GM19043 (cell line): ENCODE results near the gene ARMH3.

Experiments used
- ATAC-seq: cut with Tn5 transposase; IDR thresholded peaks from one replicate; pipeline ENCODE4 v1.9.1; 2021; ENCODE audit warnings: low read depth; ENCODE audit not compliant: unreplicated experiment

ARMH3 gene

DNA sequence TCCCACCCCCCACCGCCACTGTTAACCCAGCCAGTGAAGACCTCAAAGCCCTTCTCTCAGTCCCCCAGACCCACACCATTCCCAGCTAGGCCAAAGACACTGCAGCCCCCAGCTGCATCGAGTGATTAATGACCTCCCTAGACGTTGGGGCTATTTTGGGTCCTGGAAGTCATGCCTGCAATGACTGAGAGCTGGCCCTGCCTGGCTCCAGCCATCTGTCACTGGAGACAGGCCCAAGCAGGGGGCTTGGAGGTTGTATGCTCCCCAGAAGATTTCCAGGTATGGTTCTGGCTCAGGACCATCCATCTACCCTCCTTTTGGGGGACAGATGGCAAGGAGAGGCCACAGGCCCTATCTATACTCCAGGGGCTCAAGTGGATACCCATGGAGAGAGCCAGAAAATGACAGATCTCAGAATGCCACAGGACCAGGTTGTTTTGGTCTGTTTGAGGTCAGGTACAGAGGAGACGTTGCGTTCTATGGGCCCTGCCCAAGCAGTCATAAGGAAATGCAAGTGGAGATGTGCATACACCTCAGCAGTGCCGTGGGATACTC is 217.5 kb downstream of the ARMH3 start:
- no peak for ATAC-seq

DNA sequence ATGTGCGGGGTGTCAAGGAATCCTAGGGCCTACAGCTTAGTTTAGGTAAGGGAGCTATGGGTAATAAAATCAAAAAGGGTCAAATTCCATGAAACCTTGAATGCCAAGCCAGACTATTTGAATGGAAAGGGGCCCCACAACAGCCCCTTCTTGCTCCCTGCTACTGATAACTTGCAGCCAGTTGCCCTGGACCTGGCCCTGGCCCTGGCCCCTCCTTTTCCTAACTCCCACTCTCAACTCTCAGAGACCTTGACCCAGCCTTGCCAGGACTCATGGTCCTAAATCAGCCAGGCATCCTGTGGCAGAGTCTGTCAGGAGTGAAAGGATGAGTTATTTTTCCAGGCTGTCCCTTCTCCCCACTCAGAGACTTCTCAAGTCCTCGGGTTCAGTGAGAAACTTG is 218.2 kb downstream of the ARMH3 start:
- no peak for ATAC-seq

DNA sequence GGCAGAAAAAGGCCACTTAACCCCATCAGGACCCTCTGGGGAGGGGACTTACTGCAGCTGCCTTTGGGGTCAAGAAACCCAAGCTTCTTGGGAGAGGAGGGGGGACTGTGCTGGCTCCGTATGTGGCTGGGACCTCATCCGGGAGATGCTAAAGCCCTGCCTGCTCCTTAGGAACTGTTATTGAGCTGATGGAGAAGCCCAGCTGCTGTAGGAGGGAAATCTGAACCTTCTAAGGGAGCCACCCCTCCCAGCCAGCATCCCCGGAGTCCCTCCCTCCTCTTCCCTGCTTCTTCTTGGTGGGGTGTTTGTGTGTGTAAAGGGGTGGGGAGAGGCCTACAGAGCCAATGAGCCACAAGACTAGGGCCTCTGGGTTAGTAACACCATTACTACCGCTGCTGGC is 220.6 kb downstream of the ARMH3 start:
- ATAC-seq: no peak

DNA sequence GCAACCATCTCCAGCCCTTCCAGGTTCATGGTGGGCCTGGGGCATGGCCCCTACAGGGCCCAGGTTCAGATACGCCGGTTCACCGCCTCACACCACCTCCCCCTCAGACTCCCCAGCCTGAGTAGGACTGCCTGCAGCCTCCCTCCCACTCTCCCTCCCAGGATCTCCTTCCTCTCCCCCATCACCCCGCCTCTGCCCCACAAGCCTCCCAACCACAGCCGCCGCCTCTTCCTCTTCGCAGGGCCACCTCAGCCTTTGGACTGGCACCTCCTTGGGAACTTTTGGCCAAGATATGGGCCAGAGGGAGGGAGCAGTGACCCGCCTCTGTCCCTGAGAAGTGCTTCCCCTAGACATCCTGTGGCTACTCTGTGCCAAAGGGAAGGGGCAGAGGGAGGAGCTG is 221.6 kb downstream of the ARMH3 start:
- no peak for ATAC-seq

DNA sequence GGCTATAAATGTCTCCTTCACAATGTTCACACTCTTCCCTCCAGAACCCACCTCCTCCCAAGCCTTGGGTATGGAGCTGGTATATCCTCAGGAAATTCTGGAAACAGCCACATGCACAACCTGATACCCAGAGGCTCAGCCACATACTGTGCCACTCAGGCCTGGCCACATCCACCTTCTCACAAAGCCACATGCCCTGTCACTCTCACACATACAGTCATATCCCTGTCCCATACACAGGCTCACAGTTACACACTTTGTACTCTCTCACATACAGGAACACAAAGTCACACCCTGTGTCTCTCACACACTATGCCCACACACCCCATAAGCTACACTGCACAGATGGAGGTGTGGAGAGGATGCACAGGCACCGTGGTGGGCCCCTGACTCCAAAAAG is 222.5 kb downstream of the ARMH3 start:
- ATAC-seq: no peak

DNA sequence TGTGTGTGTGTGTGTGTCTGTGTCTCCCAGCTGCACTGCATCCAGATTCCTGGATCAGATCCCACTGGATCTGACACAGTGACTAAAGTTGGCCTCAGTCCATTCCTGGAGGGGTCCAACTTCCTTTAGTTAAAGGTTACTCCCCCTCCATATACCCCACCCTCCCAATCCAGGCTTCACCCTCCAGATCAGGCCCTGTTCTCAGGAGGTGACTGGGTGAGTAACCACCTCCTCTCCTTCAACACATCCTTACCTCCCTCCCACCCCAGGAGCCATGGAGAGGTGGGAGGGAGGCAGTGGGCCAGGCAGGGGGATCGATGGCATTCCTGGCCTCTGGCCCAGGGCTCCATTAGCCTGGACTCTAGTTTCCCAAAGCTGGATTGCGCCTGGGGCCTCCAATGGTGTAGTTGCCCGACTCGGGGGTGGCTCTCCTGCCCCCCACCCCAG is 223.6 kb downstream of the ARMH3 start:
- ATAC-seq: no peak

DNA sequence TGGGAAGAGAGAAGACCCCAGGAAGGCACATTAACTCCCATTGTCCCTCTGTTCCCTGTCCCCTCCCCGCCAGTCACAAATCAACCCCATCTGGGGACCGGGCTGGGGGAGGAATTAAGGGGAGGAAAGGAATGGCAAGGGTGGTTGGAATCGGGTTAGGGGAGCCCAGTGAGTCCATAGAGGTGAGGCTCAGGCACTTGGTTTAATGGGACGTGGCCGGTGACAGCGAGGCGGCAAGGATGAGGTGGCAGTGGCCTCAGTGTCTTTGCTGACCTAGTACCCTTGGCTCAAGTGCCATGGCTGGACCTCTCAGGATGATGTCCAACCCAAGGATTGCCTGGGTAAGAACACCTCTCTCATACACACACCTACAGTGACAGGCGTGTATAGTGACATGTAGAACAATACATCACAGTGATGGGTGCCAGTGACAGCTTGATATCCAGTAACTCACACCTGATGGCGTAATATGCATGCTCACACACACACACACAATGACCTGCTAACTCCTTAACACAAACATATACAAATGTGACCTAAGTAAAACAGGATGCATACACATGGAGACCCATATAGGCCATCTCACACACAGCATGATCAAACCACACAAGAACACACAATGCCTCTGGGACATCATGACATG is 224.7 kb downstream of the ARMH3 start:
- ATAC-seq: no peak

DNA sequence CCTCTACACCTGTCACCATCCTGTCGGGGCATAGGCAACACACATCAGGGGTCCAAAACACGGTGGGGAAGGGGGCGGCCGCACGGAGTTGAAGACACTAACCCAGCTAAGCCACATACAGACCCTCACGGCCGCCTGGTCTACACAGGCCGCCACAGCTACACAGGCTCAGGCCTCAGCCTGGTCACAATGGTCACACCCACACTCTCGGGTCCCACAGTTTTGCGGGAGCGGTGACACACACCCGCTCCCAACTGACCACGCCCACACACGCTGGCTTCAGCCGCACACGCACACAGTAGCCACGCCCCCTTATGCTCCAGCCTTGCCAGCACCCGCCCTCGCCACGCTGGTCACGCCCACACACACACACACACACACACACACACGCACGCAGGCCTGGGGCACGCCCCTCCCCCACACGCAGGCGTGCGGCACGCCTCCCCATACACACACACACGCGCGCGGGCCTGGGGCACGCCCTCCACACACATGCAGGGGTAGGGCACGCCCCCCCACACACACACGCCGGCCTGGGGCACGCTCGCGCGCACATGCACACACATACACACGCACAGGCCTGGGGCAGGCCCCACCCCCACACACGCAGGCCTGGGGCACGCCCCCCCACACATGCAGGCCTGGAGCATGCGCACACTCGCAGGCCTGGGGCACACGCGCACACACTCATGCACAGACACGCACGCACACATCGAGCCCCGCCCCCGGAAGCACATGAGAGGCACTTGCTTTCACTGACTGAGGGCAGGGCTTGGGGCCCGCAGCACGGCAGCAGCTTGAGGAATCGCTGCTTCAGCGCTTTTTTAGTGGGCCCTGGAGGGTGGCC is 225.4 kb downstream of the ARMH3 start:
- peak; percentile 47 for ATAC-seq

DNA sequence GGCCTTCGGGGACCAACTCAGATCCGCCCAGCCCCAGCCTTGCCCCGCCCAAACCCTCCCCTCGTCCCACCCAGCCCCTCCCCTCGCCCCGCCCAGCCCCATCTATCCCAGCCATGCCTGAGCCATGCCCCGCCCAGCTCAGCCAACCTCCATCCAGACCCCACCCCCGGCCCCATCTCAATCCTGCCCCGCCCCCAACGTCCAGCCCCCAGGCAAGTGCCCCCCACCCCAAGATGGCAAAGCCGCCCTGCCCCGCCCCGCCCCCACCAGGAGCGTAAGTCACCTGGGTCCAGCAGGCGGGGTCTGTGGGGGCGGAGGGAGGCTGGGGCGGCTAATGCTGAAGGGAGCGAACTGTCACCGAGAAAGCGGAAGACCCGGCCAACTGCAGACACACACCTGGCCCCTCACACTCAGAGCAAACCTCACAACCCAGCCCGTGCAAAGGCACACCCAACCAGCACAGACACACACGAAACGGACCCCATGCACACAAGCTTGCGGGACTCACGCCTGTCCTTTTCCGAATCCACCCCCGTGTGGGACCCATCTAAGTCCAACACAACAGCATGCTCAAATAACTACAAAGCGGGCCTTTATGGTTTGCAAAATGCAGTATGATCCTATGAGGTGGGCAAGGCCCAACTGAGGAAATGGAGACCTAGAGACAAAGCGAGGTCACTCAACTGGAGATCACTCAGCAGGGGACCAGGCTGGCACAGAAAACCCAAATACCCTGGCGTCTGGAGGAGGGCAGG is 226.2 kb downstream of the ARMH3 start:
- ATAC-seq: peak; percentile 27

DNA sequence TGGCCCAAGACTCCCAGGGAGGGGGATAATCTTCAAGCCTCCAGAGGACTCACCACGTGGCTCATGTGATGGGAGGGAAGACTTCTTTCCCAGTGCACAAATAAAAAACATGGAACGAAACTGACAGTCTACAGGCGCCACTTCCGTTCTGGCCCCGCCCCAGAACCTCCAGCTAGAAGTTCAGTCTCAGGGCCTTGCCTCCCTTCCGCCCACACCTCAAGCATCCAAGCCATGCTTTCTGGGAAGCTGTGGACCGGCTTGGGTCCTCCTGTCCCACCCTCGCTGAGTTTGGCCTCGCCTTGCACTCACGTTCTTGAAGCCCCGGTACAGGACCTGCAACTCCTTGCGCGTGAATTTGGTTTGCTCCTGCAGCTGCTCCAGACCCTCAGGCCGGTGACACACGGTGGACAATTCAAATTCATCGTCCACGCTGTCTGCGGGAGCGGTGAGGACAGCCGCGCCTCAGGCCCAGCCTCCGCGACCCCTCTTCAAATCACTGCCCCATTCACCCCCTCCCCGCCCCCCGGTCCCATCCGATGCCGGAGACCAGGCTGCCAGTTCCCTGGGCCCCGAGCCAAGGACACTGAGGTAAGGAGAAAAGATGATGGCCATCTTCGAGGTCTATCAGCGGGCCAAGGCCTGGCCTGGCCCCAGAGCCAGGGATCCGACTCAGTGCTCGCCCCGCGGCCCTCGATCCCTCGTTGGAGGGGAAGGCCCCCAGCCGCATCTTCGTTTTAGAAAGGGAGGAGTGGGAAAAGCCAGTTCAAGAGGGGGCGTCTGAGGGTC is 227.0 kb downstream of the ARMH3 start:
- no peak for ATAC-seq

DNA sequence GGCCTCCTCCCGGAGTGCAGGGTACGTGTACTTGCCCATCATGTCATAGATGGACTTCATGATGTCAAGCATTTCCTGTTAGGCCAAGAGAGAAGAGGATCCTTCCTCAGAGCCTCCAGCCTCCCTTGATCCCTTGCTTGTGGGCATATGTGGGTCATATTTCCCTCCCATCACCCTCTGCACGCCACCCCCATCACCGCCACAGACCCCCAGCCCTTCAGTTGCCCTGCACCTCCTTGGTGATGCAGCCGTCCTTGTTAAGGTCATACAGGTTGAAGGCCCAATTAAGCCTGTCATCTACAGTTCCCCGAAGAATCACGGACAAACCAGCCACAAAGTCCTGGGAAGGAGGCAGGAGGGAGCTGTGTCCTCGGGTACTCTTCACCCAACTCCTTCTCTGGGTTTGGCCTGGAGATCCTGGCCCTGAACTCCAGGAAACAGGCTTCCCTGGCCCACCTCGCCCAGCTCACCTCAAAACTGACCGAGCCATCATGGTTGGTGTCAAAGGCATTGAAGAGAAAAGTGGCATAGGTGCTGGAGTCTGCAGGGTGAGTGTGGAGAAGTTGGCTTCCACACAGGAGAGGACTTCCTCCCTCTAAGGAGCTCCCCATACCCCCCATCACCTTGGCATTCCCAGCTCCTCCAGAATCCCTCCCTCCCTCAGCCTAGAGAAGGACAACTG is 227.9 kb downstream of the ARMH3 start:
- ATAC-seq: no peak

DNA sequence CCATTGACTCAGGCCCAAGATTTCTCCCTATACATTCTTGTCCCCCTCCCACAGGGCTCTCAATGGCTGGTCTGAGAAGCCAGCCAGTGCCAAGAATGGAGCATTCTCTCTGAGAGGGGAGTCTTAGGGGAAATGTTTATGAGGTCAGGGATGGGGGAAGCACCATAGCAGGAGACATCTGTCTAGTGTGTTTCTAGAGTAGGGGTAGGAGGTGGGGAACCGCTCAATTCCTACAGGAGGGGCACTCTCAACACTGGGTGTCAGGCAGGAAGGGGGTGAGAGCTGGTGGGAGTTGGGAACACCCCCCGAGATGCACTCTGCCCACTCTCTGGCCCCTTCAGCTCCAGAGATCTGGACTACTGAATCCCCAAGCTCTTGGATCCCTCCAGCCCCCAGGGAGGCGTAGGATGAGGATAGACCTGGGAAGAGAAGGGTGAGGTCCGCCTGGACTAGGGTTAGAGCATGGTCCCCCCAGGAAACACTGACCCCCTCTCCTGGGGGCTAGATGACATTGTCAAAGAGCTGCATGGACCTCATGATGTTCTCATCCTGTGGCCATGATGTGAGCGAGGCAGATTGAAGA is 229.0 kb downstream of the ARMH3 start:
- ATAC-seq: no peak

DNA sequence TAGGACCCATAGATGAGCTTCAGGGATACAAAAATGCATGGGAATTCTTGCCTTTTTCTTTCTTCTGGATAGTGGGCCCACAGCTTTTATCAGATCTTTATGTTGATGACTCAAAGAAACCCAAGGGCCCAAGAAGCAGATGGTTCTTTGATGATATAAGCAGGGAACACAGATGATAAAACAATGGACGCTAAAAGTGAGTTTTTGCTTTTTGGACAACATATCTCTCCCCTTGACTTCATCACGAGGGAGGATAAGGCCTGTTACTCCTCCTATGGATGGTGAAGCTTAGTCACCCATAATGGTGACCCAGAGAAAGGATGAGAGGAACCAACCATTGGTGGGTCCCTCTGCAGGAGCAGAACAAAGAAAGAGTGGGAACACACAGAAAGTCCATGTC is 231.2 kb downstream of the ARMH3 start:
- ATAC-seq: no peak

DNA sequence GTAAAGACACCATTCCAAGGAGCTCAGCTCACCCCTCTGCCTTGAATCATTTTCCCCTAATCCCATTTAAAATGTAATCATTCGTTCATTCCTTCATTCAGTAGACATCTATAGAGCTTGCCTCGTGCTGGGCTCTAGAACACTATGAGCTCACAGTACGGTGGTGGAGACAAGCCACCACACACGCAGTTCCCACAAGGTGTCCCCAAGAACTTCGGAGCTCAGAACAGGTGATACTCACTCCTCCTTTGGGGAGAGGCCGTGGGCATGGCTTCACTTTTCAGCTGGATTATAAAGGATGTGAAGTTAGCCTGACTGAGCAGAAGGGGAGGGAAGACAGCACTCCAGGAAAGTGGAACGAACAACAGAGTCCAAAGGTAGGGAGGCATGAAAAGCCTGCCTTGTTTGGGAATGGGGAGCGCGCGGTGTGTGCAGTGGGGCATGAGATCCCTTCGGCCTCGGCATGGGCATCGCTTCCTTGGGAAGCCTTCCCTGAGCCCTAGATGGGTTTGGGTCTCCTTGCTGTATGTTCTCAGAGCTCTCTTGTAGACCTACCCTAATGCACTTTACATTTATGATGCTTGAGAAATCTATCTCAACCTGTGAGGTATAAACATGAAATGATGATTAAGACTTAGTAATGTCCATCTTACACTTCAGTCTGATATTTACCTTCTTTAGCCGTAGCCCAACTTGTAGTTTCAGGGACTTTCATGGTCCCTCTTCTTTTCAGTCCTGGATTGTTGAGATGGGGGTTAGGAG is 236.9 kb downstream of the ARMH3 start:
- ATAC-seq: no peak

DNA sequence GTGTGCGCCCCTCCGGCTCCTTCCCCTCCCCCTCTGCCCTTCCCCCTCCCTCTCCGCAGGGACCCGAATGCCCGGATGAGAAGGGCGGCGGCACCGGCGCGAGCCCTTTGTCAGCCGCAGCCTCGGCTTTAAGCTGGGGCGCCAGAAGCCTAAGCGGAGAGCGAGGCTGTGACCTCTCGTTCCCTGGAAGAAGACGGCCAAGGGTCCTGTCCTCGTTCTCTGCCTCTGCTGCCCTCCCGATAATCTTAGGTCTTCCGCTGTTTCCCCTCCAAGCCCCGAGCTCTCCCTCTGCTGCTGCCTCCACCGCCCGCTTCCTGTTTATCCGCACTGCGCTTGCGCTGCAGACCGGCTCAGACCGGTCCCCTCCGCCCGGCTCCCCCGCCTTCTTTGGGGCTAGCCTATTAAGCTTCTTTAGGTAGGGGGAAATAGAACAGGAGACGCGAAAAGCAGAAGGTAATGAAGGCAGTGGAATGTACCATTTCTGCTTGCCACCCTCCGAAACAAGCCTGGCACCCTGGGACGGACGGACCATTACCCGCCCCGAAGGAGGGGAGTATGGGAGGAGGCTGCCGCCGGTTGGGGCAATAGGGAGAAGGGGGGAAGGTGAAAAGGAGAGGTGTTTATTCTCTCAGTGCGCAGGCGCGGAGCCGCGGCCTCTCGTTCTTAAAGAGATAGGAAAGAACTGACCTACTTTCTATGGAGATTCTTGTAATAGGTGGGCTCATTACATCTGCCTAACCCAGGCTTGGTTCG is 237.7 kb downstream of the ARMH3 start, which contains the start of gene OGA:
Gene OGA, minus strand, starts transcription at position 326 of the 753 bp plus-strand sequence. CDS start 422 bp downstream, outside the sequence.
- ATAC-seq: peak; percentile 88

DNA sequence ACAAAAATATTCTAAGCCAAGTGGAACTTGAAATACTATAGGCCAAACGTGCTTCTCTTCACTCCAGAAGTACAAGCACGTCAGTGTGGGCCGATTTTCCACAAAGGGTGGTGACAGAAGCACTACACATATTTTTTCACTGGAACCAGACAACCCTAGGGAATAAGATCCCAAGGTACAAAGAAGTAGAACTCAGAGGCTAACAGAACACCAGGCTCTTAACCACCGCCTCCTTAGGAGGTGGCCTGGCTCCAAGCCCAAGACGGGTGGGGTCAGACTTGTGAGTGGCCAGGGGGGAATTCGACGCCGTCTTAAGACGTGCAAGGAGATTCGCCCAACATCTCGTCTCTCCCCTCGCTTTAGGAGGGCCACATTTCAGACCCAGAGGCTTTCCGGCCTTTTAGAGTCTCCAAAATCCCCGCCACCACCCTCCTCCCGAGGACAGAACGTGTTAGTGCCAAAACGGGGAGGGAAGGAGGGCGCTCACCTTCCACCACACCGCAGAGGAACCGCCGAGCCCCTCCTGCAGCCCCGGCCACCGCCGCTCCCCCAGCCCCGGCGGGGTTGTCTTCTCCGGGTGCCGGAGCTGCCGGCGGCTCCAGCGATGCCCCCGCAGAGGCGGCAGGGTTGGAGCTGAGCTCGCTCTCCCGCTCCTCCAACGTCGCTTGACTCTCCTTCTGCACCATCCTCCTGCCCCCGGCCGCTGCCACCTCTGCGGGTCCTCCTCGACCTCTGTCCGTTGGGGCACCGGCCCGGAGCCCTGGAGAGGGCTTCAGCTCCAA is 238.4 kb downstream of the ARMH3 start:
- no peak for ATAC-seq

DNA sequence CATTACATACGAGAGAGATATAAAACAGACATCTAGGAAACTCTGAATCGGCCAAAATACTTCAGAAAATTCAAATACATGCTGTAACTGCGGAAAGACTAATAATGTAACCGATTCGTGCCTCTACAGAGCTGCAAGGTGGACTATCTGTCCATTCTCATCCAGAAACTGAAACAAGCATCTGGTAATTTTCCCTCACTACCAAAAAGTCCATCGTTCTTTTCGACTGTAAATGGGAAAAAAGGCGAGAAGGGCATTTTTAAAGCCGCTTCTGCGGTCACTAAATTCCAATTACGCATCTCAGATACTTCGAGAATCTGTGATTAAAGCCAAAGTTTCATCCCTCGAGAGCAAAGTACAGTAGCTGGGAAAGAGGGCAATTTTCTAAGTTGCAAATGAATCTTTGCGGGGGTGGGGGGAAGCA is 239.0 kb downstream of the ARMH3 start:
- no peak for ATAC-seq
